GM12801 (cell line): ENCODE measurements around the gene NCKIPSD.

Experiments
- CTCF ChIP-seq: IDR thresholded peaks from one replicate; pipeline ENCODE4 v1.5.1; 2011; ENCODE audit warnings: control low read depth; ENCODE audit not compliant: insufficient read length; ENCODE audit errors: extremely low read depth

NCKIPSD gene

DNA sequence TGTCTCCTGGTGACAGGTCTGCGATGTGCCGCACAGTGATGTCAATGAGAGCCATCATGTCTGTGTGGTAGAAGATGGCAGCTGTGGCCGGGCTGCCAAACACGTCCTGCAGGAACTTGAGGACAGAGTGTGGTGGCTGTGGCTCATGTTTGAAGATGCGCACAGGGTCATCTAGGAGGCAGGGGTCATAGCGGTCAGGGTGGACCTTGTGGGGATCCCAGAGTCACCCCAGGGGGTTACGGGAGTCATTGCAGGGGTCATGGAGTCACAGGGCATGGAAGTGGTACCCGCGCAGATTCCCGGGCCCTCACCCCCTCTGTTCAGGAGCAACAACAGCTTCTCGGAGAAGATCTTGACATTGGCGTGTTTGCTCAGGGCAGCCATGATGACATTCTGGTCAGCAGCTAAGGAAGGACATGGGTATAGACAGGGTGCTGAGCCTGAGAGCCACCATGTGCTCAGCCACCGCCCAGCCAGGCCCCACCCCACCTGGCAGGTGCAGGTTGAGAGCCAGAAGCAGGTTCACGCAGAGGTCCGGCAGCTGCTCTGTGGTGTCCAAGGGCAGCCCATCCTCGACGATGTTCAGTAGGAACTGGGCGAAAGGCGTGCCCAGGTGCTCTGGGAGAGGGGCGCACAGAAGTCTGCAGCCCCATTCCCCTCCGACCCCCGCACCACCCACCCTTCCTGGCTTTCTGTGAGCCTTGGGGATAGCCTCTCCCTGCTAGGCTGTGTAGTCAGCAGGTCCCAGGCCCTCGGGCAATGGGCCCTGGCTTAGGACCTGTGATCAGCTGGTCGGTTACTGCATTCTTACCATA is 6.9 kb downstream of the NCKIPSD start:
- no peak for TF ChIP-seq CTCF

DNA sequence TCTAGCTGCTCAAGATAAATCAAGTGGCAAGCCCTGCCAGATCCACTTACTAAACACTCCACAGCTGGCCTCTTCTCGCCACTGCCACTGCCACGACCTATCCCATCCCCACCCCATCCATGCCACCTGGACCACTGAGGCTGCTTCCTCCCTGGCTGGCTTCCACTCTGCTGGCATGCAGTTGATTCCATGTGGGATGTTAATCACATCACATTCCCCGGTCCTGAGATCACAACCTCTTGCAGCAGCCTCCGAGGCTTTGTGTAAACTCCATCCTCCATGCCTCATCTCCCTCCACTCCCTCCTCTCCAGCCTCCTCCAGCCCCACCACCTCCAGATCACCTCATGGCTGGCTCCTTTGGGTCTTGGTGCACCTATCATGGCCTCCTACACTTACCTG is 7.7 kb downstream of the NCKIPSD start:
- TF ChIP-seq CTCF: no peak

GRCh38 chr3:48674505-48674904 is 11.2 kb downstream of the NCKIPSD start:
- TF ChIP-seq CTCF: no peak

DNA sequence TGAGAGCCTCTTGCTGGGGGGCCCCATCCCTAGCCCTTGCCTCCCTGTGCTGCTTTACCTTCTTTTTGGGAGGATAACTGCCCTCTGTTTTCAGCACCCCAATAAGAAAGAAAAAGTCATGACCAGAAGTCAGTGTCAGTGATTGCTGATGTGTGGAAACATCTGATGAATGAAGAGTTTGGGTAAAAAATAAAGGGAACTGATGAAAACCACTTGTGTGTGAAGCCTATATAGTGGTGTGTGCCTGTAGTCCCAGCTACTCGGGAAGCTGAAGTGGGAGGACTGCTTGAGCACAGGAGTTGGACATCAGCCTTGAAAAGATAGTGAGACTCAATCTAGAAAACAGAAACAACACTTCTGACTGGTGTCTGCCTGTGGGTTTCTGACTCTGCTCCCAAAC is 13.2 kb downstream of the NCKIPSD start:
- no peak for TF ChIP-seq CTCF

GRCh38 chr3:48664929-48665328 is 20.8 kb downstream of the NCKIPSD start:
- TF ChIP-seq CTCF: no peak

GRCh38 chr3:48664313-48664644 is 21.4 kb downstream of the NCKIPSD start:
- no peak for TF ChIP-seq CTCF

GRCh38 chr3:48663489-48664312 is 22.0 kb downstream of the NCKIPSD start:
- TF ChIP-seq CTCF: no peak
